ENCODE data around the gene GNPTAB. TPM values are rescaled to one million over a fixed set of nuclear protein-coding genes. Genes with fewer than 3 reads are reported as not detected.

The GNPTAB gene
- total and polyA plus RNA-seq, 2 of the 4 experiments (the other 2 are of a cell fraction) = 16.0 to 24.2 TPM

DNA sequence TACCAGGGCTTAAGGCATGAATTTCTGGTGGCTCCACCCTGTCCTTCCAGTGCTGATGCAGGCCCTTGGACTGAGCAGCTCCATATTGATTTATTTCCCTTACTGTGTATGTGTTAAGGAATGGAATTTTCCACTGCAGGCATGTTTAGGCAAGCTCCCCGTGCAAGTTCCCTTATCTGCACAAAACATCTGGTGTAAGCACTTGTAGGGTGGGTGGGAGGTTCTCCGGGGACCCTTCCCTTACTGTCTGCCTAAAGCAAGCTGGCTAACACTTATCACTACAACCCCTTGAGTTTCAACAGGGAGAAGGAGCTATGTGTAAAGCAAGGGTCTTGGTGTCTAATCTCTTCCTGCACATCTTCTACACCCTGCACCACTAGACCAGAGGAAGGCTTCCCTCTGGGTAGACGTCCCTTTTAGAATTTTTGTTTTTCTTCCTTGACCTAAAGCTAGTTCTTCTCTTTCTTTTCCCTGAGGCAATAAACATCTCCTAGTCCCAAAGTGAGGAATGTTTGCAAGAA is 24.7 kb upstream of the GNPTAB start:
- peak; percentile 69 for DNase-seq
- 0 out of 2 replicates have a peak overlapping the region, but pooled peaks have one; percentile 15 for H3K4me2 ChIP-seq (ENCODE audit: low read depth, low read length)
- dilution Hi-C loops (cut with HindIII; ENCODE audit: low sequenced_read_pairs, unreplicated experiment) = no loop called here
- no peak overlapping the region for H3K9ac ChIP-seq (ENCODE audit: low read depth, low read length)
- intact Hi-C loops (cut with micrococcal nuclease) = no loop called here
- WGBS, 2 experiments (ENCODE audit: extremely low coverage in 2 of 2, insufficient read length in 1 of 2) = no CpG with 5 or more reads among the region's 3 CpGs
- no peak overlapping the region for H3K4me3 ChIP-seq (ENCODE audit: insufficient read depth, low read depth, low read length)
- H4K8ac ChIP-seq (ENCODE audit: low read depth in 2 of 2, low read length in 2 of 2) = peak overlapping the region; percentile 78 to 98; a peak in 3 of 4 replicates
- peaks cover 20% of the 10 kb centered on the region for H3K4me1 ChIP-seq (ENCODE audit: control insufficient read depth, insufficient read depth, low read length)
- no peaks in the 10 kb centered on the region for H4K20me1 ChIP-seq (ENCODE audit: insufficient read depth, low read length)
- H4K91ac ChIP-seq (ENCODE audit: insufficient read depth, low read depth, low read length) = peak overlapping the region; percentile 89
- ChIA-PET CTCF (interaction anchor here (0.6 to 1.3 kb wide), 4 partner anchors 11 to 272 kb away, joined by 3 to 6 read pairs (median 4); no protein-coding TSS in a partner anchor), POLR2A (ENCODE audit: unreplicated experiment) (no interaction called here)
- H2BK15ac ChIP-seq (ENCODE audit: low read depth, low read length) = peak overlapping the region; percentile 76; the same call in 2 of the 3 replicates
- H3K23ac ChIP-seq (ENCODE audit: low read depth, low read length) = peak overlapping the region; percentile 95; the same call in 1 of the 2 replicates
- no peaks in the 10 kb centered on the region for H3K36me3 ChIP-seq (ENCODE audit: control insufficient read depth, insufficient read depth, low read length)
- H2AK5ac ChIP-seq (ENCODE audit: low read depth, low read length) = peak overlapping the region; percentile 87; the same call in 1 of the 2 replicates
- H3K27me3 ChIP-seq (ENCODE audit: control insufficient read depth, insufficient read depth, low read length) = no peaks in the 10 kb centered on the region
- H3K9me3 ChIP-seq (ENCODE audit: control insufficient read depth, insufficient read depth, low read length) = no peaks in the 10 kb centered on the region
- H3K27ac ChIP-seq (ENCODE audit: insufficient read depth, low read length) = peak overlapping the region; percentile 80; the same call in 1 of the 2 replicates
- BruUV-seq (replicated peaks) = no TSS peak
- peak overlapping the region; percentile 89 for H3K14ac ChIP-seq (replicated peaks; ENCODE audit: low read depth, low read length)
- H2AFZ ChIP-seq (replicated peaks; ENCODE audit: low read length, poor library complexity) = peak overlapping the region; percentile 88
- 0 out of 2 replicates have a peak overlapping the region, but pooled peaks have one; percentile 10 for H3K56ac ChIP-seq (ENCODE audit: extremely low read depth, insufficient read depth, low read length)
- no peaks in the 10 kb centered on the region for H3K79me1 ChIP-seq (ENCODE audit: low read depth in 1 of 2, low read length in 2 of 2)
- H2BK20ac ChIP-seq (ENCODE audit: low read depth, low read length) = peak overlapping the region; percentile 98
- in situ Hi-C loops (cut with MboI; ENCODE audit: low sequenced_read_pairs) = no loop called here
- H3K18ac ChIP-seq (ENCODE audit: low read depth, low read length) = peak overlapping the region; percentile 93
- H4K5ac ChIP-seq (ENCODE audit: low read depth, low read length) = peak overlapping the region; percentile 85
- peak overlapping the region; percentile 98 for H2BK120ac ChIP-seq (ENCODE audit: low read depth, low read length)
- peak overlapping the region; percentile 94 for H2BK5ac ChIP-seq (ENCODE audit: low read depth, low read length, poor library complexity, severe bottlenecking)
- H3K9me1 ChIP-seq (ENCODE audit: insufficient read depth, low read length) = peaks cover 8% of the 10 kb centered on the region; the same call in 1 of the 2 replicates
- peak overlapping the region; percentile 93 for H3K4ac ChIP-seq (ENCODE audit: low read depth, low read length)
- H2AK9ac ChIP-seq (replicated peaks; ENCODE audit: low read depth, low read length, poor library complexity) = peak overlapping the region; percentile 60
- TF ChIP-seq BHLHE40 (IDR thresholded peaks at IDR 0.05; ENCODE audit: low read depth, low read length) = no peak
- TF ChIP-seq, protein P1, sequence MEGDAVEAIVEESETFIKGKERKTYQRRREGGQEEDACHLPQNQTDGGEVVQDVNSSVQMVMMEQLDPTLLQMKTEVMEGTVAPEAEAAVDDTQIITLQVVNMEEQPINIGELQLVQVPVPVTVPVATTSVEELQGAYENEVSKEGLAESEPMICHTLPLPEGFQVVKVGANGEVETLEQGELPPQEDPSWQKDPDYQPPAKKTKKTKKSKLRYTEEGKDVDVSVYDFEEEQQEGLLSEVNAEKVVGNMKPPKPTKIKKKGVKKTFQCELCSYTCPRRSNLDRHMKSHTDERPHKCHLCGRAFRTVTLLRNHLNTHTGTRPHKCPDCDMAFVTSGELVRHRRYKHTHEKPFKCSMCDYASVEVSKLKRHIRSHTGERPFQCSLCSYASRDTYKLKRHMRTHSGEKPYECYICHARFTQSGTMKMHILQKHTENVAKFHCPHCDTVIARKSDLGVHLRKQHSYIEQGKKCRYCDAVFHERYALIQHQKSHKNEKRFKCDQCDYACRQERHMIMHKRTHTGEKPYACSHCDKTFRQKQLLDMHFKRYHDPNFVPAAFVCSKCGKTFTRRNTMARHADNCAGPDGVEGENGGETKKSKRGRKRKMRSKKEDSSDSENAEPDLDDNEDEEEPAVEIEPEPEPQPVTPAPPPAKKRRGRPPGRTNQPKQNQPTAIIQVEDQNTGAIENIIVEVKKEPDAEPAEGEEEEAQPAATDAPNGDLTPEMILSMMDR (conservative IDR thresholded peaks at IDR 0.05; ENCODE audit: low read depth, low read length) = no peak
- no peak for TF ChIP-seq POLR2A (IDR thresholded peaks at IDR 0.05; ENCODE audit: low read depth, low read length)
- TF ChIP-seq CHD1 (IDR thresholded peaks at IDR 0.05; ENCODE audit: low read depth, low read length) = no peak
- no peak for TF ChIP-seq MAFK (IDR thresholded peaks at IDR 0.05; ENCODE audit: low read depth, low read length)
- TF ChIP-seq, protein P2, sequence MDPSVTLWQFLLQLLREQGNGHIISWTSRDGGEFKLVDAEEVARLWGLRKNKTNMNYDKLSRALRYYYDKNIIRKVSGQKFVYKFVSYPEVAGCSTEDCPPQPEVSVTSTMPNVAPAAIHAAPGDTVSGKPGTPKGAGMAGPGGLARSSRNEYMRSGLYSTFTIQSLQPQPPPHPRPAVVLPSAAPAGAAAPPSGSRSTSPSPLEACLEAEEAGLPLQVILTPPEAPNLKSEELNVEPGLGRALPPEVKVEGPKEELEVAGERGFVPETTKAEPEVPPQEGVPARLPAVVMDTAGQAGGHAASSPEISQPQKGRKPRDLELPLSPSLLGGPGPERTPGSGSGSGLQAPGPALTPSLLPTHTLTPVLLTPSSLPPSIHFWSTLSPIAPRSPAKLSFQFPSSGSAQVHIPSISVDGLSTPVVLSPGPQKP (IDR thresholded peaks at IDR 0.05; ENCODE audit: borderline replicate concordance, low read depth, low read length) = no peak
- no peak for TF ChIP-seq RCOR1 (IDR thresholded peaks at IDR 0.05; ENCODE audit: insufficient replicate concordance, low read length)
- no peak for TF ChIP-seq SMC3 (IDR thresholded peaks at IDR 0.05; ENCODE audit: low read depth, low read length)
- no peak for TF ChIP-seq MXI1 (IDR thresholded peaks at IDR 0.05; ENCODE audit: borderline replicate concordance, low read depth, low read length)
- peak; percentile 61 for ATAC-seq (ENCODE audit: low read depth)
